ENCODE data around the gene FCN2.

DNA sequence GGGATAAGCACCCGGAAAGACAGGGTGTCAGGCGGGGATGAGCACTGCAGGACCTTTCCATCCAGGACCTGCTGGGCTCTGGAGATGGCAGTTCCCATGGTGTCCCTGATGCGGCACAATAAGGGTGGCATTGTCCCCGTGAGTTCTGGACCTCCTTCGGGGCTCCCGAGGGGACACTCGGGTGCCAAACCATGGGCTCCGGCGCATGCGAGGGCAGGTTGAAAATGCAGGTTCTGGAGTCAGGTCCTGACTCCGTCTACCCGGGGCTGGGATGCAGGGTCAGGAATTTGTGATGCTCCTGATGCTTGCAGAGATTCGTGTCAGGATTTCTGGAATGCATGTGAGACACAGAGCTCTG is 682 bp downstream of the FCN2 start:
- TF ChIP-seq CTCF (IDR thresholded peaks at IDR 0.05; ENCODE audit: low read length) (no peak), EZH2 (IDR thresholded peaks at IDR 0.05; ENCODE audit: borderline replicate concordance, low read length) (no peak)
